K562 (cell line): ENCODE measurements around the gene CCDC33. TPM values are rescaled to one million over a fixed set of nuclear protein-coding genes. Genes with fewer than 3 reads are reported as not detected.

Source experiments
- CTBP1 ChIP-seq: fragments of 450-650 bp; IDR thresholded peaks from 2 replicates; pipeline ENCODE4 v1.6.1; 2016; ENCODE audit warnings: borderline replicate concordance
- MEF2A ChIP-seq: IDR thresholded peaks from 2 replicates; pipeline ENCODE4 v1.6.1; 2011; ENCODE audit warnings: low read depth, mild to moderate bottlenecking, low read length, moderate library complexity; ENCODE audit not compliant: control insufficient read depth
- MEIS2 ChIP-seq: fragments of 450-650 bp; IDR thresholded peaks from 2 replicates; pipeline ENCODE4 v1.6.1; 2014; ENCODE audit warnings: mild to moderate bottlenecking; ENCODE audit not compliant: partially characterized antibody
- SRF ChIP-seq, 2 experiments: fragments of 250-450, 450-650 bp in 1 of 2; sonication (Bioruptor Pico) in 1 of 2; sonication (generic) in 1 of 2; formaldehyde crosslinking; IDR thresholded peaks; 2 replicates each; pipeline versions ENCODE4 v1.5.0 to v1.5.1; 2020 to 2022; ENCODE audit warnings: mild to moderate bottlenecking in 1 of 2, missing genetic modification reagents in 1 of 2
- polyA plus RNA-seq, 8 experiments: library from polyadenylated mRNA; depleted of rRNA in 4 of 8; stranded (reverse) in 5 of 8; unstranded in 3 of 8; fragments of >200 nt; fragmentation: Nextera tagmentation in 2 of 8; fragmentation: Illumina TruSeq in 1 of 8; extraction: Ambion mirVana in 2 of 8; extraction: Trizol in 1 of 8; gene quantifications; 2 replicates each; pipeline versions ENCODE4 v1.2.1 to v1.2.3, GENCODE V29; 2011 to 2014; ENCODE audit warnings: inconsistent platforms in 1 of 8, missing spikeins in 1 of 8
- total RNA-seq, 7 experiments: library from RNA; depleted of rRNA in 6 of 7; stranded (reverse); fragments of >200 nt in 6 of 7; fragmentation: Illumina TruSeq in 2 of 7; extraction: Trizol in 2 of 7; gene quantifications; 2 replicates each; pipeline versions ENCODE4 v1.2.1 to v1.2.3, GENCODE V29; 2011 to 2021; ENCODE audit warnings: low replicate concordance in 1 of 7
- TF ChIP-seq, protein P1 (sequence below): fragments of 450-650 bp; IDR thresholded peaks from 2 replicates; pipeline ENCODE4 v1.6.1; 2017; ENCODE audit warnings: antibody characterized with exemption
- TF ChIP-seq, protein P2 (sequence below): sonication (generic); formaldehyde crosslinking; IDR thresholded peaks from 2 replicates; pipeline ENCODE4 v1.8.0; 2022; ENCODE audit warnings: mild to moderate bottlenecking, missing genetic modification reagents
- TF ChIP-seq, protein P3 (sequence below), 3 experiments: fragments of 200-800 bp in 1 of 3; fragments of 250-450 bp in 1 of 3; fragments of 450-650 bp in 1 of 3; sonication (Bioruptor Pico) in 1 of 3; sonication (Bioruptor generic) in 1 of 3; formaldehyde crosslinking in 1 of 3; IDR thresholded peaks; 2 replicates each; pipeline versions ENCODE4 v1.6.1 to v1.8.0; 2016 to 2022; ENCODE audit warnings: mild to moderate bottlenecking in 2 of 3, missing genetic modification characterization in 2 of 3, missing compliant biosample characterization in 1 of 3, moderate library complexity in 1 of 3
- TF ChIP-seq, protein P4 (sequence below), 2 experiments: fragments of 450-650 bp in 1 of 2; sonication (generic) in 1 of 2; formaldehyde crosslinking in 1 of 2; IDR thresholded peaks; 2 replicates each; pipeline versions ENCODE4 v1.7.1 to v1.9.0; 2016 to 2022; ENCODE audit warnings: inconsistent platforms in 1 of 2, mild to moderate bottlenecking in 1 of 2, missing genetic modification reagents in 1 of 2

The CCDC33 gene
- total and polyA plus RNA-seq, 9 of the 15 experiments (the other 6 are each of a cell fraction or from before 2014, with no cell fraction given), result 0.08 to 1.1 (median 0.15) TPM; not detected in 4

DNA sequence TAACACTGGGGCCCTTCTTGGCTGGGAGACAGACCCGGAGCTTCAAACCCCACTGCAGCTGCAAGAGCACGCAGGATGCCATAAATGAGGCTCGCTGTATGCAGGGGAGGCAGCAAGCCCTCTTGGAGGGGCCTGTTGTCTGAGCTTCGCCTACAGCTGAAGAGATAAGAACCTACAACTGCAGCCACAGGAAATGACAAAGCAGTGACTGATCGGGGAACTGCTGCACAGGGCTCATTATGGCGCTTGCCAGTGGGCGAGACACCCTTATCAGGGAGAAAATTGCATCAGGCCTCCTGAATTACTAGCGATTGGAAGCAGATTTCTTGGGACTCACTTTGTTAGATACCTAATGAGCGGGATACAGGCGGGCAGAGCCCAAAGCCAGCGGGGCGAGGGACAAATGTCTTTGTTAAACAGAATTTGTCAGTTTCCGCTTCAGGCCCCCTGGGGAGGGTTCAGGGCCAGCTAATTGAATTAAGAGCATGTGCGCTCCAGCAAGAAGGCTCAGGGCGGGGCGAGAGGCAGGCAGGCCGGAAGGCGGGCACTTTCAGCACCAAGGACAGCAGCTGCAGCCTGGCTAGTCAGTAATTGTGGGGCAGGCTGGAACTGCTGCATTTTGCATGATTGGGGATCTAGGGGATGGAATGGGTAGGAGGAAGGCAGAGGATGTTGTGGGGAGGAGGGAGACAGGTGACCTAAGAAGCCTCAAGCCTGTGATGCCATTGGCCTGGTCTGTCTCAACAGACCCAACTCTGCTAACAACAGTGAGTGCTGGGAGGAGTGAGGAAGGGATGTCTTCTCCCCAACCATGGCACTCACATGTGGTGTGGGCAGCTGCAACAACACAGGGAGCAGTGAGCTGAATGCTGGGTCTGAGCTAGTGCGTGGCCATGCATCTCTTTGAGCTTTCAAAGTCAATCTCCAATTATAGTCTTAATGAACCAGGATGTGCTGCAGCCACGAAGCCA, 55.3 kb downstream of the CCDC33 start (continued):
- TF ChIP-seq CTBP1 (peak; percentile 29; the same call in 1 of the 2 replicates), SRF (CRISPR knock-in tag; IDR thresholded peaks at IDR 0.05) (peak in 1 of 2 experiments; percentile 75; a peak in 2 of 4 replicates), MEIS2 (peak; percentile 22), MEF2A (no peak)
- TF ChIP-seq, protein P1, sequence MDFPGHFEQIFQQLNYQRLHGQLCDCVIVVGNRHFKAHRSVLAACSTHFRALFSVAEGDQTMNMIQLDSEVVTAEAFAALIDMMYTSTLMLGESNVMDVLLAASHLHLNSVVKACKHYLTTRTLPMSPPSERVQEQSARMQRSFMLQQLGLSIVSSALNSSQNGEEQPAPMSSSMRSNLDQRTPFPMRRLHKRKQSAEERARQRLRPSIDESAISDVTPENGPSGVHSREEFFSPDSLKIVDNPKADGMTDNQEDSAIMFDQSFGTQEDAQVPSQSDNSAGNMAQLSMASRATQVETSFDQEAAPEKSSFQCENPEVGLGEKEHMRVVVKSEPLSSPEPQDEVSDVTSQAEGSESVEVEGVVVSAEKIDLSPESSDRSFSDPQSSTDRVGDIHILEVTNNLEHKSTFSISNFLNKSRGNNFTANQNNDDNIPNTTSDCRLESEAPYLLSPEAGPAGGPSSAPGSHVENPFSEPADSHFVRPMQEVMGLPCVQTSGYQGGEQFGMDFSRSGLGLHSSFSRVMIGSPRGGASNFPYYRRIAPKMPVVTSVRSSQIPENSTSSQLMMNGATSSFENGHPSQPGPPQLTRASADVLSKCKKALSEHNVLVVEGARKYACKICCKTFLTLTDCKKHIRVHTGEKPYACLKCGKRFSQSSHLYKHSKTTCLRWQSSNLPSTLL, result no peak
- TF ChIP-seq, protein P2, sequence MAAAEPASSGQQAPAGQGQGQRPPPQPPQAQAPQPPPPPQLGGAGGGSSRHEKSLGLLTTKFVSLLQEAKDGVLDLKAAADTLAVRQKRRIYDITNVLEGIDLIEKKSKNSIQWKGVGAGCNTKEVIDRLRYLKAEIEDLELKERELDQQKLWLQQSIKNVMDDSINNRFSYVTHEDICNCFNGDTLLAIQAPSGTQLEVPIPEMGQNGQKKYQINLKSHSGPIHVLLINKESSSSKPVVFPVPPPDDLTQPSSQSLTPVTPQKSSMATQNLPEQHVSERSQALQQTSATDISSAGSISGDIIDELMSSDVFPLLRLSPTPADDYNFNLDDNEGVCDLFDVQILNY (CRISPR knock-in tag), result peak; percentile 89
- TF ChIP-seq, protein P3, sequence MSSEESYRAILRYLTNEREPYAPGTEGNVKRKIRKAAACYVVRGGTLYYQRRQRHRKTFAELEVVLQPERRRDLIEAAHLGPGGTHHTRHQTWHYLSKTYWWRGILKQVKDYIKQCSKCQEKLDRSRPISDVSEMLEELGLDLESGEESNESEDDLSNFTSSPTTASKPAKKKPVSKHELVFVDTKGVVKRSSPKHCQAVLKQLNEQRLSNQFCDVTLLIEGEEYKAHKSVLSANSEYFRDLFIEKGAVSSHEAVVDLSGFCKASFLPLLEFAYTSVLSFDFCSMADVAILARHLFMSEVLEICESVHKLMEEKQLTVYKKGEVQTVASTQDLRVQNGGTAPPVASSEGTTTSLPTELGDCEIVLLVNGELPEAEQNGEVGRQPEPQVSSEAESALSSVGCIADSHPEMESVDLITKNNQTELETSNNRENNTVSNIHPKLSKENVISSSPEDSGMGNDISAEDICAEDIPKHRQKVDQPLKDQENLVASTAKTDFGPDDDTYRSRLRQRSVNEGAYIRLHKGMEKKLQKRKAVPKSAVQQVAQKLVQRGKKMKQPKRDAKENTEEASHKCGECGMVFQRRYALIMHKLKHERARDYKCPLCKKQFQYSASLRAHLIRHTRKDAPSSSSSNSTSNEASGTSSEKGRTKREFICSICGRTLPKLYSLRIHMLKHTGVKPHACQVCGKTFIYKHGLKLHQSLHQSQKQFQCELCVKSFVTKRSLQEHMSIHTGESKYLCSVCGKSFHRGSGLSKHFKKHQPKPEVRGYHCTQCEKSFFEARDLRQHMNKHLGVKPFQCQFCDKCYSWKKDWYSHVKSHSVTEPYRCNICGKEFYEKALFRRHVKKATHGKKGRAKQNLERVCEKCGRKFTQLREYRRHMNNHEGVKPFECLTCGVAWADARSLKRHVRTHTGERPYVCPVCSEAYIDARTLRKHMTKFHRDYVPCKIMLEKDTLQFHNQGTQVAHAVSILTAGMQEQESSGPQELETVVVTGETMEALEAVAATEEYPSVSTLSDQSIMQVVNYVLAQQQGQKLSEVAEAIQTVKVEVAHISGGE (CRISPR knock-in tag; IDR thresholded peaks at IDR 0.05), result 0 out of 6 replicates have a peak, but pooled peaks of 1 of the 3 experiments have one; percentile 25
- TF ChIP-seq, protein P4, sequence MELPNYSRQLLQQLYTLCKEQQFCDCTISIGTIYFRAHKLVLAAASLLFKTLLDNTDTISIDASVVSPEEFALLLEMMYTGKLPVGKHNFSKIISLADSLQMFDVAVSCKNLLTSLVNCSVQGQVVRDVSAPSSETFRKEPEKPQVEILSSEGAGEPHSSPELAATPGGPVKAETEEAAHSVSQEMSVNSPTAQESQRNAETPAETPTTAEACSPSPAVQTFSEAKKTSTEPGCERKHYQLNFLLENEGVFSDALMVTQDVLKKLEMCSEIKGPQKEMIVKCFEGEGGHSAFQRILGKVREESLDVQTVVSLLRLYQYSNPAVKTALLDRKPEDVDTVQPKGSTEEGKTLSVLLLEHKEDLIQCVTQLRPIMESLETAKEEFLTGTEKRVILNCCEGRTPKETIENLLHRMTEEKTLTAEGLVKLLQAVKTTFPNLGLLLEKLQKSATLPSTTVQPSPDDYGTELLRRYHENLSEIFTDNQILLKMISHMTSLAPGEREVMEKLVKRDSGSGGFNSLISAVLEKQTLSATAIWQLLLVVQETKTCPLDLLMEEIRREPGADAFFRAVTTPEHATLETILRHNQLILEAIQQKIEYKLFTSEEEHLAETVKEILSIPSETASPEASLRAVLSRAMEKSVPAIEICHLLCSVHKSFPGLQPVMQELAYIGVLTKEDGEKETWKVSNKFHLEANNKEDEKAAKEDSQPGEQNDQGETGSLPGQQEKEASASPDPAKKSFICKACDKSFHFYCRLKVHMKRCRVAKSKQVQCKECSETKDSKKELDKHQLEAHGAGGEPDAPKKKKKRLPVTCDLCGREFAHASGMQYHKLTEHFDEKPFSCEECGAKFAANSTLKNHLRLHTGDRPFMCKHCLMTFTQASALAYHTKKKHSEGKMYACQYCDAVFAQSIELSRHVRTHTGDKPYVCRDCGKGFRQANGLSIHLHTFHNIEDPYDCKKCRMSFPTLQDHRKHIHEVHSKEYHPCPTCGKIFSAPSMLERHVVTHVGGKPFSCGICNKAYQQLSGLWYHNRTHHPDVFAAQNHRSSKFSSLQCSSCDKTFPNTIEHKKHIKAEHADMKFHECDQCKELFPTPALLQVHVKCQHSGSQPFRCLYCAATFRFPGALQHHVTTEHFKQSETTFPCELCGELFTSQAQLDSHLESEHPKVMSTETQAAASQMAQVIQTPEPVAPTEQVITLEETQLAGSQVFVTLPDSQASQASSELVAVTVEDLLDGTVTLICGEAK (IDR thresholded peaks at IDR 0.05), result peak; percentile 67
- TF ChIP-seq, protein P4 (CRISPR knock-in tag; IDR thresholded peaks at IDR 0.05), result peak; percentile 61; the same call in 1 of the 2 replicates
